Stimulated activated effector memory CD8-positive, alpha-beta T cell treated with anti-CD3 and anti-CD28 coated beads, Interleukin-12 subunit alpha, Interleukin-12 subunit beta, amount 100 ng/mL, for 72 hours (primary cell): Measurements from ENCODE around the gene DGKE.
A peak's percentile ranks its signal among the peaks of the same experiment; 100 is the strongest.

Experiments
- ATAC-seq: fragments of 150-1000 bp; cut with Tn5 transposase; 2 replicates; pipeline ENCODE4 v1.10.0; 2021
- DNase-seq, 2 donors: peaks; one replicate each; pipeline ENCODE4 v3.0.0; 2021 to 2022; ENCODE audit warnings: low spot score in 2 of 2
- H3K27ac Mint-ChIP-seq: one replicate; pipeline ENCODE4 v1.8.0; 2022; ENCODE audit warnings: mild to moderate bottlenecking, mixed read lengths
- H3K36me3 Mint-ChIP-seq: one replicate; pipeline ENCODE4 v1.8.0; 2022; ENCODE audit warnings: mild to moderate bottlenecking, mixed read lengths
- H3K4me1 Mint-ChIP-seq: one replicate; pipeline ENCODE4 v1.8.0; 2022; ENCODE audit warnings: mixed read lengths
- H3K4me3 Mint-ChIP-seq: one replicate; pipeline ENCODE4 v1.8.0; 2022; ENCODE audit warnings: mild to moderate bottlenecking, mixed read lengths
- H3K9me3 Mint-ChIP-seq: one replicate; pipeline ENCODE4 v1.8.0; 2022; ENCODE audit warnings: mixed read lengths

The DGKE gene

GRCh38 chr17:56903560-56903959 is 69.6 kb downstream of the DGKE start:
- Mint-ChIP-seq H3K4me3 (no peak overlapping the region), H3K9me3 (no peaks in the 10 kb centered on the region), H3K4me1 (peaks cover 30% of the 10 kb centered on the region), H3K27ac (no peak overlapping the region), H3K36me3 (peaks cover 100% of the 10 kb centered on the region)
- no peak for DNase-seq
- no peak for ATAC-seq

GRCh38 chr17:56908001-56908542 is 74.1 kb downstream of the DGKE start:
- Mint-ChIP-seq H3K4me3 (no peak overlapping the region), H3K9me3 (no peaks in the 10 kb centered on the region), H3K27ac (peak overlapping the region; percentile 50), H3K4me1 (peaks cover 50% of the 10 kb centered on the region), H3K36me3 (peaks cover 91% of the 10 kb centered on the region)
- ATAC-seq (peak; percentile 94), DNase-seq (no peak)

- peaks cover 44% of the 10 kb centered on the region for H3K4me1 Mint-ChIP-seq
- no peak for ATAC-seq
Observed at GRCh38 chr17:56909742-56910508, 76.0 kb downstream of the DGKE start.

GRCh38 chr17:56910509-56911235 is 76.7 kb downstream of the DGKE start:
- peak overlapping the region; percentile 77 for H3K4me3 Mint-ChIP-seq
- H3K4me1 Mint-ChIP-seq, result peaks cover 52% of the 10 kb centered on the region
- H3K27ac Mint-ChIP-seq, result peak overlapping the region; percentile 92
- H3K36me3 Mint-ChIP-seq, result peaks cover 89% of the 10 kb centered on the region
- ATAC-seq (no peak), DNase-seq (no peak)
- H3K9me3 Mint-ChIP-seq, result no peaks in the 10 kb centered on the region

More at GRCh38 chr17:56909742-56910508, 76.0 kb downstream of the DGKE start:
- DNase-seq, result no peak
- Mint-ChIP-seq H3K36me3 (peaks cover 91% of the 10 kb centered on the region), H3K27ac (peak overlapping the region; percentile 92), H3K9me3 (no peaks in the 10 kb centered on the region), H3K4me3 (peak overlapping the region; percentile 77)

GRCh38 chr17:56912105-56912999 is 78.4 kb downstream of the DGKE start:
- DNase-seq, result peak in 1 of 2 donors; percentile 63
- peaks cover 73% of the 10 kb centered on the region for H3K36me3 Mint-ChIP-seq
- H3K9me3 Mint-ChIP-seq, result no peaks in the 10 kb centered on the region
- peak overlapping the region; percentile 92 for H3K27ac Mint-ChIP-seq
- H3K4me1 Mint-ChIP-seq, result peaks cover 60% of the 10 kb centered on the region
- peak overlapping the region; percentile 77 for H3K4me3 Mint-ChIP-seq
- ATAC-seq, result no peak

- H3K4me3 Mint-ChIP-seq, result peak overlapping the region; percentile 77
- peaks cover 59% of the 10 kb centered on the region for H3K4me1 Mint-ChIP-seq
- peak overlapping the region; percentile 92 for H3K27ac Mint-ChIP-seq
- ATAC-seq, result no peak
- H3K9me3 Mint-ChIP-seq, result no peaks in the 10 kb centered on the region
- no peak for DNase-seq
- H3K36me3 Mint-ChIP-seq, result peaks cover 67% of the 10 kb centered on the region
Observed at GRCh38 chr17:56913000-56913311, 79.0 kb downstream of the DGKE start.

- H3K4me3 Mint-ChIP-seq, result peak overlapping the region; percentile 77
- DNase-seq (no peak), ATAC-seq (peak; percentile 39)
- peaks cover 62% of the 10 kb centered on the region for H3K36me3 Mint-ChIP-seq
- peaks cover 54% of the 10 kb centered on the region for H3K4me1 Mint-ChIP-seq
- peak overlapping the region; percentile 92 for H3K27ac Mint-ChIP-seq
- H3K9me3 Mint-ChIP-seq, result no peaks in the 10 kb centered on the region
Observed at GRCh38 chr17:56913353-56913866, 79.5 kb downstream of the DGKE start.

GRCh38 chr17:56913867-56914580 is 80.1 kb downstream of the DGKE start, which contains the start of gene TRIM25:
Gene TRIM25, minus strand, starts transcription at chr17:56914049. Its CDS starts 61 bp downstream, at chr17:56913988.
- DNase-seq (peak; percentile 57 to 87), ATAC-seq (peak; percentile 80)
- Mint-ChIP-seq H3K4me1 (peaks cover 54% of the 10 kb centered on the region), H3K4me3 (peak within 1 kb of the TSS; percentile 77), H3K36me3 (peaks cover 61% of the 10 kb centered on the region), H3K9me3 (no peaks in the 10 kb centered on the region), H3K27ac (peak within 1 kb of the TSS; percentile 92)

GRCh38 chr17:56914581-56915273 is 80.8 kb downstream of the DGKE start:
- H3K27ac Mint-ChIP-seq, result peak overlapping the region; percentile 92
- H3K9me3 Mint-ChIP-seq, result peaks cover 3% of the 10 kb centered on the region
- peaks cover 60% of the 10 kb centered on the region for H3K4me1 Mint-ChIP-seq
- H3K36me3 Mint-ChIP-seq, result peaks cover 57% of the 10 kb centered on the region
- DNase-seq (no peak), ATAC-seq (no peak)
- peak overlapping the region; percentile 77 for H3K4me3 Mint-ChIP-seq

GRCh38 chr17:56917559-56918296 is 83.8 kb downstream of the DGKE start:
- H3K4me3 Mint-ChIP-seq, result no peak overlapping the region
- H3K36me3 Mint-ChIP-seq, result peaks cover 34% of the 10 kb centered on the region
- peaks cover 5% of the 10 kb centered on the region for H3K9me3 Mint-ChIP-seq
- DNase-seq, result no peak
- peak overlapping the region; percentile 92 for H3K27ac Mint-ChIP-seq
- ATAC-seq, result no peak
- peaks cover 49% of the 10 kb centered on the region for H3K4me1 Mint-ChIP-seq

- Mint-ChIP-seq H3K4me1 (peaks cover 49% of the 10 kb centered on the region), H3K9me3 (peaks cover 5% of the 10 kb centered on the region), H3K36me3 (peaks cover 24% of the 10 kb centered on the region), H3K27ac (peak overlapping the region; percentile 84), H3K4me3 (no peak overlapping the region)
- ATAC-seq (peak; percentile 66), DNase-seq (no peak)
Observed at GRCh38 chr17:56918916-56919315, 85.0 kb downstream of the DGKE start.
